ENCODE results near the gene ACSL3. TPM values are rescaled to one million over a fixed set of nuclear protein-coding genes. Genes with fewer than 3 reads are reported as not detected.

ACSL3 gene
- total RNA-seq, 1 donor from 2014 or later: 87.0 TPM

- Mint-ChIP-seq H3K27ac (ENCODE audit: unreplicated experiment) (no peak overlapping the region), H3K4me3 (ENCODE audit: unreplicated experiment) (no peak overlapping the region), H3K4me1 (ENCODE audit: low read depth, unreplicated experiment) (no peaks in the 10 kb centered on the region), H3K27me3 (ENCODE audit: unreplicated experiment) (no peaks in the 10 kb centered on the region), H3K9me3 (ENCODE audit: unreplicated experiment) (peaks cover 1% of the 10 kb centered on the region), H3K36me3 (ENCODE audit: unreplicated experiment) (no peaks in the 10 kb centered on the region)
- no peak for TF ChIP-seq CTCF (IDR thresholded peaks at IDR 0.05; ENCODE audit: partially characterized antibody, unreplicated experiment)
- DNase-seq: no peak
These were observed 27.4 kb upstream of the ACSL3 start for GRCh38 chr2:222833410-222833809.

GRCh38 chr2:222835143-222835822 is 25.6 kb upstream of the ACSL3 start:
- Mint-ChIP-seq H3K4me3 (ENCODE audit: unreplicated experiment) (no peak overlapping the region), H3K27ac (ENCODE audit: unreplicated experiment) (no peak overlapping the region), H3K36me3 (ENCODE audit: unreplicated experiment) (no peaks in the 10 kb centered on the region), H3K4me1 (ENCODE audit: low read depth, unreplicated experiment) (no peaks in the 10 kb centered on the region), H3K9me3 (ENCODE audit: unreplicated experiment) (peaks cover under 1% of the 10 kb centered on the region), H3K27me3 (ENCODE audit: unreplicated experiment) (no peaks in the 10 kb centered on the region)
- no peak for TF ChIP-seq CTCF (IDR thresholded peaks at IDR 0.05; ENCODE audit: partially characterized antibody, unreplicated experiment)
- DNase-seq: no peak

- H3K27me3 Mint-ChIP-seq (ENCODE audit: unreplicated experiment): no peaks in the 10 kb centered on the region
- H3K4me1 Mint-ChIP-seq (ENCODE audit: low read depth, unreplicated experiment): no peaks in the 10 kb centered on the region
- no peak for TF ChIP-seq CTCF (IDR thresholded peaks at IDR 0.05; ENCODE audit: partially characterized antibody, unreplicated experiment)
- no peaks in the 10 kb centered on the region for H3K36me3 Mint-ChIP-seq (ENCODE audit: unreplicated experiment)
- H3K9me3 Mint-ChIP-seq (ENCODE audit: unreplicated experiment): no peaks in the 10 kb centered on the region
- H3K4me3 Mint-ChIP-seq (ENCODE audit: unreplicated experiment): no peak overlapping the region
- no peak for DNase-seq
- H3K27ac Mint-ChIP-seq (ENCODE audit: unreplicated experiment): no peak overlapping the region
These were observed 25.0 kb upstream of the ACSL3 start for GRCh38 chr2:222835823-222836151.

GRCh38 chr2:222837643-222838056 is 23.2 kb upstream of the ACSL3 start:
- Mint-ChIP-seq H3K36me3 (ENCODE audit: unreplicated experiment) (no peaks in the 10 kb centered on the region), H3K4me1 (ENCODE audit: low read depth, unreplicated experiment) (no peaks in the 10 kb centered on the region), H3K27me3 (ENCODE audit: unreplicated experiment) (no peaks in the 10 kb centered on the region), H3K4me3 (ENCODE audit: unreplicated experiment) (no peak overlapping the region), H3K27ac (ENCODE audit: unreplicated experiment) (no peak overlapping the region), H3K9me3 (ENCODE audit: unreplicated experiment) (no peaks in the 10 kb centered on the region)
- no peak for TF ChIP-seq CTCF (IDR thresholded peaks at IDR 0.05; ENCODE audit: partially characterized antibody, unreplicated experiment)
- no peak for DNase-seq

- no peak for TF ChIP-seq CTCF (IDR thresholded peaks at IDR 0.05; ENCODE audit: partially characterized antibody, unreplicated experiment)
- no peaks in the 10 kb centered on the region for H3K27me3 Mint-ChIP-seq (ENCODE audit: unreplicated experiment)
- H3K36me3 Mint-ChIP-seq (ENCODE audit: unreplicated experiment): no peaks in the 10 kb centered on the region
- H3K4me1 Mint-ChIP-seq (ENCODE audit: low read depth, unreplicated experiment): no peaks in the 10 kb centered on the region
- H3K27ac Mint-ChIP-seq (ENCODE audit: unreplicated experiment): no peak overlapping the region
- H3K9me3 Mint-ChIP-seq (ENCODE audit: unreplicated experiment): no peaks in the 10 kb centered on the region
- H3K4me3 Mint-ChIP-seq (ENCODE audit: unreplicated experiment): no peak overlapping the region
- no peak for DNase-seq
These were observed 20.6 kb upstream of the ACSL3 start for GRCh38 chr2:222840060-222840802.

All from glutamatergic neuron (in vitro differentiated cells).